Transverse colon (tissue), 3 donors: ENCODE measurements around the gene CD300A.

ENCODE experiments used
- POLR2A ChIP-seq: fragments of 450-650 bp; IDR thresholded peaks from one replicate; pipeline ENCODE4 v1.6.1; 2016; ENCODE audit warnings: antibody characterized with exemption, mild to moderate bottlenecking, moderate library complexity
- TF ChIP-seq, protein P1 (sequence below), 5 experiments: fragments of 200-600 bp in 3 of 5; fragments of 450-650 bp in 2 of 5; sonication (generic) in 3 of 5; IDR thresholded peaks; 1 replicate in 2 of 5; 2 replicates in 3 of 5; pipeline ENCODE4 v1.5.1; 2016 to 2017; ENCODE audit warnings: antibody characterized with exemption in 5 of 5, inconsistent platforms in 3 of 5, mild to moderate bottlenecking in 2 of 5, moderate library complexity in 1 of 5

DNA sequence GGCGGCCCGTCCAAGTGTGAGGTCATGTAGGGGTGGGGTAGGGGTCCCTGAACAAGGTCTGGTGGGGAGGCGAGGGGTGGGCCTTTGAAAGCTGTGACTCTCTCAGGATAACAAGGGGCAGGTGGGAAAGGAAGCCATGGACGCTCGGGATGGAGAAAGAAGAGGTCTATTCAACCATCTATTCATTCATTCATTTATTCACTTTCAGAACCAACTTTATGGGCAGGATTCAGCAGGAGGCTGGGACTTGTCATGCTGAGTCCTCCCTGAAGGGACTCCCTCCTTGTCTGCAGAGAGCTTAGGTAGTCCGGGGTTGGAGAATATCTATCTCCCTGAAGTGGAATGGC, 8.6 kb upstream of the CD300A start:
- TF ChIP-seq, protein P1, sequence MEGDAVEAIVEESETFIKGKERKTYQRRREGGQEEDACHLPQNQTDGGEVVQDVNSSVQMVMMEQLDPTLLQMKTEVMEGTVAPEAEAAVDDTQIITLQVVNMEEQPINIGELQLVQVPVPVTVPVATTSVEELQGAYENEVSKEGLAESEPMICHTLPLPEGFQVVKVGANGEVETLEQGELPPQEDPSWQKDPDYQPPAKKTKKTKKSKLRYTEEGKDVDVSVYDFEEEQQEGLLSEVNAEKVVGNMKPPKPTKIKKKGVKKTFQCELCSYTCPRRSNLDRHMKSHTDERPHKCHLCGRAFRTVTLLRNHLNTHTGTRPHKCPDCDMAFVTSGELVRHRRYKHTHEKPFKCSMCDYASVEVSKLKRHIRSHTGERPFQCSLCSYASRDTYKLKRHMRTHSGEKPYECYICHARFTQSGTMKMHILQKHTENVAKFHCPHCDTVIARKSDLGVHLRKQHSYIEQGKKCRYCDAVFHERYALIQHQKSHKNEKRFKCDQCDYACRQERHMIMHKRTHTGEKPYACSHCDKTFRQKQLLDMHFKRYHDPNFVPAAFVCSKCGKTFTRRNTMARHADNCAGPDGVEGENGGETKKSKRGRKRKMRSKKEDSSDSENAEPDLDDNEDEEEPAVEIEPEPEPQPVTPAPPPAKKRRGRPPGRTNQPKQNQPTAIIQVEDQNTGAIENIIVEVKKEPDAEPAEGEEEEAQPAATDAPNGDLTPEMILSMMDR (IDR thresholded peaks at IDR 0.05) = no peak
- no peak for TF ChIP-seq POLR2A
